HCT116 (cell line): ENCODE results near the gene EMX1.

ENCODE experiments used
- CBX3 ChIP-seq: IDR thresholded peaks from 2 replicates; pipeline ENCODE4 v1.6.1; 2012; ENCODE audit warnings: low read depth
- EZH2phosphoT487 ChIP-seq: fragments of 200-600 bp; IDR thresholded peaks from 2 replicates; pipeline ENCODE4 v1.6.1; 2018; ENCODE audit warnings: antibody characterized with exemption, borderline replicate concordance
- JUND ChIP-seq: IDR thresholded peaks from 2 replicates; pipeline ENCODE4 v1.6.1; 2012
- POLR2A ChIP-seq: IDR thresholded peaks from 2 replicates; pipeline ENCODE4 v1.7.0; 2011; ENCODE audit warnings: borderline replicate concordance; ENCODE audit not compliant: insufficient read depth, insufficient read length; ENCODE audit errors: extremely low read depth
- TF ChIP-seq, protein P1 (sequence below), 3 experiments: fragments of 200-600 bp in 1 of 3; sonication (generic) in 1 of 3; IDR thresholded peaks in 2 of 3; conservative IDR thresholded peaks in 1 of 3; 2 replicates each; pipeline ENCODE4 v1.5.1; 2012 to 2017; ENCODE audit warnings: low read depth in 2 of 3, low read length in 2 of 3, antibody characterized with exemption in 1 of 3, borderline replicate concordance in 1 of 3, control low read depth in 1 of 3, mild to moderate bottlenecking in 1 of 3, mixed read lengths in 1 of 3, mixed run types in 1 of 3, moderate library complexity in 1 of 3; ENCODE audit not compliant: insufficient read depth in 1 of 3
- TF ChIP-seq, protein P2 (sequence below): IDR thresholded peaks from 2 replicates; pipeline ENCODE4 v1.6.1; 2012
- TF ChIP-seq, protein P3 (sequence below): IDR thresholded peaks from 2 replicates; pipeline ENCODE4 v1.6.1; 2012; ENCODE audit warnings: low read depth

DNA sequence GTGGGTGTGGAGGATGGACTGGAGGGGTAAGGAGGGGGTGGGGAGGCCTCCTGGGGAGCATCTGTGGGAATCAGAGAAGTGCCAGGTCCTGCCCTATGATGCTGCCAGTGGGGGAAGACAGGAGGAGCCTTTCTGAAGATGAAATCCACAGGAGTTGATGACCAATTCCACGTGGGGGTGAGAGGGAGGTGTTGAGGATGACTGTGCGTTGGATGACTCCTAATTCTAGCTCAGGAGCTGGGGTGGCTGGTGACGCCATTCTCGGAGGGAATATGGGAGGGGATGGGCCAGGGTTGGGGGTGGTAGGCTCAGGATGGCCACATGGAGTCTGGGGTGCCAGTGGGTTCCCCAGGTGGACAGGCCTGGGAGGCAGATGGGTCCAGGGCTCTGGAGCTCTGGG is 32.3 kb downstream of the EMX1 start:
- TF ChIP-seq POLR2A (no peak), EZH2phosphoT487 (no peak), CBX3 (no peak), JUND (no peak)
- TF ChIP-seq, protein P1, sequence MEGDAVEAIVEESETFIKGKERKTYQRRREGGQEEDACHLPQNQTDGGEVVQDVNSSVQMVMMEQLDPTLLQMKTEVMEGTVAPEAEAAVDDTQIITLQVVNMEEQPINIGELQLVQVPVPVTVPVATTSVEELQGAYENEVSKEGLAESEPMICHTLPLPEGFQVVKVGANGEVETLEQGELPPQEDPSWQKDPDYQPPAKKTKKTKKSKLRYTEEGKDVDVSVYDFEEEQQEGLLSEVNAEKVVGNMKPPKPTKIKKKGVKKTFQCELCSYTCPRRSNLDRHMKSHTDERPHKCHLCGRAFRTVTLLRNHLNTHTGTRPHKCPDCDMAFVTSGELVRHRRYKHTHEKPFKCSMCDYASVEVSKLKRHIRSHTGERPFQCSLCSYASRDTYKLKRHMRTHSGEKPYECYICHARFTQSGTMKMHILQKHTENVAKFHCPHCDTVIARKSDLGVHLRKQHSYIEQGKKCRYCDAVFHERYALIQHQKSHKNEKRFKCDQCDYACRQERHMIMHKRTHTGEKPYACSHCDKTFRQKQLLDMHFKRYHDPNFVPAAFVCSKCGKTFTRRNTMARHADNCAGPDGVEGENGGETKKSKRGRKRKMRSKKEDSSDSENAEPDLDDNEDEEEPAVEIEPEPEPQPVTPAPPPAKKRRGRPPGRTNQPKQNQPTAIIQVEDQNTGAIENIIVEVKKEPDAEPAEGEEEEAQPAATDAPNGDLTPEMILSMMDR (IDR thresholded peaks at IDR 0.05 in 2 of 3, conservative IDR thresholded peaks at IDR 0.05 in 1 of 3; ENCODE audit: borderline replicate concordance in 1 of 3, insufficient read depth in 1 of 3, low read depth in 2 of 3, low read length in 2 of 3): no peak
- TF ChIP-seq, protein P2, sequence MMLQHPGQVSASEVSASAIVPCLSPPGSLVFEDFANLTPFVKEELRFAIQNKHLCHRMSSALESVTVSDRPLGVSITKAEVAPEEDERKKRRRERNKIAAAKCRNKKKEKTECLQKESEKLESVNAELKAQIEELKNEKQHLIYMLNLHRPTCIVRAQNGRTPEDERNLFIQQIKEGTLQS: no peak
- TF ChIP-seq, protein P3, sequence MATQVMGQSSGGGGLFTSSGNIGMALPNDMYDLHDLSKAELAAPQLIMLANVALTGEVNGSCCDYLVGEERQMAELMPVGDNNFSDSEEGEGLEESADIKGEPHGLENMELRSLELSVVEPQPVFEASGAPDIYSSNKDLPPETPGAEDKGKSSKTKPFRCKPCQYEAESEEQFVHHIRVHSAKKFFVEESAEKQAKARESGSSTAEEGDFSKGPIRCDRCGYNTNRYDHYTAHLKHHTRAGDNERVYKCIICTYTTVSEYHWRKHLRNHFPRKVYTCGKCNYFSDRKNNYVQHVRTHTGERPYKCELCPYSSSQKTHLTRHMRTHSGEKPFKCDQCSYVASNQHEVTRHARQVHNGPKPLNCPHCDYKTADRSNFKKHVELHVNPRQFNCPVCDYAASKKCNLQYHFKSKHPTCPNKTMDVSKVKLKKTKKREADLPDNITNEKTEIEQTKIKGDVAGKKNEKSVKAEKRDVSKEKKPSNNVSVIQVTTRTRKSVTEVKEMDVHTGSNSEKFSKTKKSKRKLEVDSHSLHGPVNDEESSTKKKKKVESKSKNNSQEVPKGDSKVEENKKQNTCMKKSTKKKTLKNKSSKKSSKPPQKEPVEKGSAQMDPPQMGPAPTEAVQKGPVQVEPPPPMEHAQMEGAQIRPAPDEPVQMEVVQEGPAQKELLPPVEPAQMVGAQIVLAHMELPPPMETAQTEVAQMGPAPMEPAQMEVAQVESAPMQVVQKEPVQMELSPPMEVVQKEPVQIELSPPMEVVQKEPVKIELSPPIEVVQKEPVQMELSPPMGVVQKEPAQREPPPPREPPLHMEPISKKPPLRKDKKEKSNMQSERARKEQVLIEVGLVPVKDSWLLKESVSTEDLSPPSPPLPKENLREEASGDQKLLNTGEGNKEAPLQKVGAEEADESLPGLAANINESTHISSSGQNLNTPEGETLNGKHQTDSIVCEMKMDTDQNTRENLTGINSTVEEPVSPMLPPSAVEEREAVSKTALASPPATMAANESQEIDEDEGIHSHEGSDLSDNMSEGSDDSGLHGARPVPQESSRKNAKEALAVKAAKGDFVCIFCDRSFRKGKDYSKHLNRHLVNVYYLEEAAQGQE: no peak
